ENCODE results near the gene ACCS.

Gene ACCS

GRCh38 chr11:44094260-44094868, 28.3 kb downstream of the ACCS start:
- DNase-seq, result peak; percentile 80 to 88

GRCh38 chr11:44095506-44096359, 29.7 kb downstream of the ACCS start, which contains the start of gene EXT2:
EXT2 (plus strand) TSS chr11:44095678; CDS start chr11:44107713, 12,035 bp downstream.
- DNase-seq, result peak; percentile 87 to 88

- peak in 1 of 2 experiments; percentile 15 for DNase-seq
These were observed 30.5 kb downstream of the ACCS start for GRCh38 chr11:44096360-44097185.

GRCh38 chr11:44097821-44098220, 31.8 kb downstream of the ACCS start:
- DNase-seq, result no peak

GRCh38 chr11:44101098-44101497, 35.0 kb downstream of the ACCS start:
- DNase-seq, result no peak

GRCh38 chr11:44104481-44105294, 38.6 kb downstream of the ACCS start:
- no peak for DNase-seq

- DNase-seq, result no peak
These were observed 42.2 kb downstream of the ACCS start for GRCh38 chr11:44108260-44108659.

- DNase-seq, result peak; percentile 58 to 68
These were observed 44.2 kb downstream of the ACCS start for GRCh38 chr11:44110231-44110679.

GRCh38 chr11:44112091-44112821, 46.2 kb downstream of the ACCS start:
- DNase-seq, result peak; percentile 4 to 12

- no peak for DNase-seq
These were observed 46.9 kb downstream of the ACCS start for GRCh38 chr11:44113018-44113417.

- no peak for DNase-seq
These were observed 47.5 kb downstream of the ACCS start for GRCh38 chr11:44113572-44113971.

- no peak for DNase-seq
These were observed 50.3 kb downstream of the ACCS start for GRCh38 chr11:44116234-44116830.

GRCh38 chr11:44120169-44120568, 54.1 kb downstream of the ACCS start:
- DNase-seq, result no peak

GRCh38 chr11:44125598-44125997, 59.5 kb downstream of the ACCS start:
- DNase-seq, result no peak

- DNase-seq, result no peak
These were observed 60.2 kb downstream of the ACCS start for GRCh38 chr11:44126304-44126703.

GRCh38 chr11:44127130-44127529, 61.1 kb downstream of the ACCS start:
- no peak for DNase-seq

GRCh38 chr11:44128729-44129128, 62.7 kb downstream of the ACCS start:
- no peak for DNase-seq

- no peak for DNase-seq
These were observed 64.7 kb downstream of the ACCS start for GRCh38 chr11:44130751-44131150.

GRCh38 chr11:44133335-44133946, 67.4 kb downstream of the ACCS start:
- no peak for DNase-seq

All from activated CD4-positive, alpha-beta T cell treated with anti-CD3 and anti-CD28 coated beads, Interleukin-2, amount 50 U/mL, for 48 hours (primary cell).